Testis (tissue), 2 donors: Measurements from ENCODE around the gene CERKL.

Source experiments
- POLR2A ChIP-seq: fragments of 450-650 bp; IDR thresholded peaks from one replicate; pipeline ENCODE4 v1.6.1; 2017; ENCODE audit warnings: antibody characterized with exemption, mild to moderate bottlenecking, moderate library complexity
- TF ChIP-seq, protein P1 (sequence below), 3 experiments: fragments of 450-650 bp in 2 of 3; fragments of 200-600 bp in 1 of 3; sonication (generic) in 1 of 3; IDR thresholded peaks; one replicate each; pipeline ENCODE4 v1.5.1; 2016 to 2019; ENCODE audit warnings: antibody characterized with exemption in 3 of 3, mild to moderate bottlenecking in 2 of 3, moderate library complexity in 1 of 3

DNA sequence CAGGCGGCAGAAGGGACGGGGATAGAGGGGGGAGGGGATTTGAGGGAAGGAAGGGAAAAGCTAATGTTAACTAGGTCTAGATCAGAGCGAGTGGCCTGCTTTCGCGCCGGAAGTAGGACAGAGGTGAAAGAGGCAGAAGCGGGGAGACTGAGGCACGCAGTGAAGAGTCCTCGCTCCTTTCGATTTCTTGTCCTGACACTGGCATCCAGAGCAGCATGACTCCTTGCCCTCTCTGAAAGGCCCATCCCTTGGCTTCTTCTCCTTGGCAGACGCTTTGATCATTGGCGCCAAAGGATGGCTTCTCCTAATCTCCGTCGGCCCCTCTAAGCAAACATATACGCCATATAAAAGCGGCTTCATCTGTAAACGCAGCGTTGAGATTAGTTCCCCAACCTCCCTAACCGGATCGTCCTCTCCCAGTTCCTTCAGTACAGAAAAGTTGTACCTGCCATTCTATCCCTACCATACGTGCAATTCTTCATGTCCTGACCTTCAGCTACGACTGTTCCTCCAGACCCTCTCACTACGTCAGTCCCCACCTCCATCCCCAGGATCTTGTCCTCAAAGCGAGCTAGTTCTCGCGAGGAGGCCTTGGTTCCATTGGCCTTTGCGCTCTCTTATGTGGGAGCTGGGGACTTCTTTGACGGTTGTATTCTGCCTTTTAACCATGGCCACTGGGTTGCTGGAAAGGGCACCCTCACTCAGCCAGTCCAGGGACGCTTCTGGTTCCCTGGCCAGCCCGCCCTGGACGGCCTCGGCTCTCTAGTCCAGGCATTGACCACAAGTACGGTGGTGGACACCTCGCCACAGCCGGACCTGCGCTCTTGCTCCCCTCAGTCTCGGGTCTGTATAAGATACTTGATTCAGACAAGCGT lies 24.3 kb upstream of the CERKL start:
- TF ChIP-seq POLR2A: no peak
- TF ChIP-seq, protein P1, sequence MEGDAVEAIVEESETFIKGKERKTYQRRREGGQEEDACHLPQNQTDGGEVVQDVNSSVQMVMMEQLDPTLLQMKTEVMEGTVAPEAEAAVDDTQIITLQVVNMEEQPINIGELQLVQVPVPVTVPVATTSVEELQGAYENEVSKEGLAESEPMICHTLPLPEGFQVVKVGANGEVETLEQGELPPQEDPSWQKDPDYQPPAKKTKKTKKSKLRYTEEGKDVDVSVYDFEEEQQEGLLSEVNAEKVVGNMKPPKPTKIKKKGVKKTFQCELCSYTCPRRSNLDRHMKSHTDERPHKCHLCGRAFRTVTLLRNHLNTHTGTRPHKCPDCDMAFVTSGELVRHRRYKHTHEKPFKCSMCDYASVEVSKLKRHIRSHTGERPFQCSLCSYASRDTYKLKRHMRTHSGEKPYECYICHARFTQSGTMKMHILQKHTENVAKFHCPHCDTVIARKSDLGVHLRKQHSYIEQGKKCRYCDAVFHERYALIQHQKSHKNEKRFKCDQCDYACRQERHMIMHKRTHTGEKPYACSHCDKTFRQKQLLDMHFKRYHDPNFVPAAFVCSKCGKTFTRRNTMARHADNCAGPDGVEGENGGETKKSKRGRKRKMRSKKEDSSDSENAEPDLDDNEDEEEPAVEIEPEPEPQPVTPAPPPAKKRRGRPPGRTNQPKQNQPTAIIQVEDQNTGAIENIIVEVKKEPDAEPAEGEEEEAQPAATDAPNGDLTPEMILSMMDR (IDR thresholded peaks at IDR 0.05): no peak
